ENCODE data around the gene FANCC.

FANCC gene

DNA sequence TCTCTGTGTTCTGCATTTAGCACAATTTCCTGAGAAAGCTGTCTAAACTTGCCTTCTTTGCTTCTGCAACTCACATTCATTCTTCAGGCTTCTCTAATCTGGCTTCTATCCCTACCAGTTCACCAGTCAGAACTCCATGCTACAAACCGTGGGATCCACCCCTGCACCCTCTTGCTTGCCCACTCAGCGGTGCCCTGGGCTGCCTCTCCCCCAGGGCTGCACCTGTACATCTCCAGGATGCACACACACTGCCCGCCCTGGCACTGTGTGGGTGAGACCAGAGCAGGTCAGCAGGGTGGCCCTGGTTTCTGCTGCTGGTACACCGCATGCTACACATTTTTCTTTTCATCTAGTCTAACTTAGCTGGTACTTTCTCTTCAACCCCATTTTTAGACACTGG lies 127.1 kb downstream of the FANCC start:
- DNase-seq (ENCODE audit: low read depth): no peak

DNA sequence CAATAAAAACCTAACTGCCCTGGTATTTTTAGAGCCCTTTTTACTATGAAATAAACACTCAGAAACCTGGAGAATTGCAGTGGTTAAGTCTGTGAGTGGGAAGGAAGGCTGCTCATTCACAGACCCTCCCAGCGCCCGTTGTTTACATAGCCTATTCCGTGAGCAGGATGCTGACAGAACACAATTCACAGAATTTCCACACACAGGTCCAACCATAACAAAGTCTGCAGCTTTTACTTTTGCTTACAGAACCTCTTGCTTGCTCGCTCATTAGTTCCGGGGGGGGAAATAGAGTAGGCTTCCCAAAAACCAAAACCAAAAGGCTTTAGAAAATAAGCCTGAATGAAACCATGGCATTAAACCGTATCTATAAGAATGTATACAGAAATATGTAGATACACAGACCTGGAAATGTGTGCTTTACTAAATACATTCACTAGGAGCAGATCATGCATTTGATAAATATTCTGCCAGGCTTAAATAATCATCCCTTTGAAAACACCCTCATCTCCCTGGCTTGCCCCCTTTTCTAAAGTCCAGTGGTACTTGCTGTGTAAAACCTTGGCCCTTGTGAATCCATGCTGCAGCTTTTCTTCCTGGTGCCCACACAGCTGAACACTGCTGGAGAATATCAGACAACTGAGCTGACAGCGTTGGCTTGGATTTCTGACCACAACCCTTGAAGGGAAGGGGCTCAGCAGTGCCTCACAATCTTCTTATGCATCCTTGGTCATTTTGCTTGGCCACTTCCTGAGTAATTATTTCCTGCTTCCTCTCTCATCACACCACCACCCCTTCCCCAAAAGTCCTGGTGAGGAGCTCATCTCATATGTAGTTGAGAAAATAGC lies 128.0 kb downstream of the FANCC start:
- DNase-seq (ENCODE audit: low read depth): peak; percentile 92

DNA sequence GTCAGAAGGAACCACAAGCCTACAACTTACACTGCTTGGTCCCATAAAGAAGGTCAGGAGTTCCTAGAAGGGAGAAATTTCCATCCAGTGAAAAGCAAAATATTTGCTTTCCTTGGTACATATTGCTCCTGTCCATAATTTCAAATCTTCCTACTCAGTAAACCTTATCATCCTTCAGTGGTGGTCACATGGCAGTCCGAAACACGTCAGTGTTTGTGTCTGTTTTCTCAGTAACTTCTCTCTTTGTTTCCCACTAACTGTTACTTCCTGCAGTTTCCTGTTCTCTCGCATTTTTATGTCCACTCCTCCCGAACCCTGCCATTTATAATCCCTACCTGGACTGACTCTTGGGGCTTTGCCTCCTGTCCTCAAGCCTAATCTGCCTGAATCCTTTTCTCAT lies 129.1 kb downstream of the FANCC start:
- no peak for DNase-seq (ENCODE audit: low read depth)

DNA sequence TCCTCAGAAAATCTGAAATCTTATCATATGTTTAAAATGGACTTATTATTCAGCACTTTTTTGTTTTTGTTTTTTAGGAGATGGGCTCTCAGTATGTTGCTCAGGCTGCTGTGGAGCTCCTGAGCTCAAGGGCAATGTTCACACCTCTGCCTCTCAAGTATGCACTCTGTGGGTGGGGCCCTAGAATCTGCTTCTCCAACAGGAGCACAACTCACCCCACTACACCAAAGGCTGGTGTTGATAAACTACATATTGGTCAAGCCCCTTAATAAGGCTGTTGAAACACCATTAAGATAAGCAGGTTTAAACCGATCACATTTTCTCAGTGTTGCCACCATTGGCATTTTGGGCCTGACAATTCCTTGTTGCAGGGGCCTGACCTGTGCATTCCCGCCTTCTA lies 131.6 kb downstream of the FANCC start:
- DNase-seq (ENCODE audit: low read depth): no peak

DNA sequence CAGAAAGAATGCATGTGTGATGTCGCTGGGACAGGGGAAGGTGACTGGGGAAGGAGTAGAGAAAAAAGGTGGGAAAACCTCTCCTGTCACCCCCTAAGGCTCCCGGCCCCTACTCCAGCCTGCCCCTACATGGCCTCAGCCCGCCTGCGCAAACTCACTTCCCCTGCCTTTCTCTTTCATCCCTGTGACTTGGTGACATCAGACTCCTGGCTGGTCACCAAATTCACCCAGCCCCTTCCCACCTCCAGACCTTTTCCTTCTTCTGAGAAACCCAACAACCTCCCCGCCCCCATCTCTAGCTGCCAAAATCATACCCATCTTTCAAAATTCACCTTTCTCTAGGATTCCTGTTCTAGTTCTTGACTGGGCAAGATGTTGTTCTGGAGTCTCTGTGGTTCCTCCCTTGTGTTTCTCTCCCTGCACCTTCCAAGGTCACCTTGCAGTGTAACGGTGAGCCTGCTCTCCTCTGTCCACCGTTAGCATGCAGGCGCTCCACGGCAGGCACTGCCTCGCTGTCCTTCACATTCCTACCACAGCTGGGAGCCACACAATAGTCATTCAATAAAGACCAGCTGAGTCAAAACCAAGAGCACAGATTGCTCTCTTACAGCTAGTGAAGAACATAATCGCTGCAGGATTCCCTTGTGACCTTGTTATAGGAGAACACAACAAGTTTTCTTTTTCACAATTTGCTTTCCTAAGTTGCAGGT lies 134.5 kb downstream of the FANCC start:
- DNase-seq (ENCODE audit: low read depth): no peak

DNA sequence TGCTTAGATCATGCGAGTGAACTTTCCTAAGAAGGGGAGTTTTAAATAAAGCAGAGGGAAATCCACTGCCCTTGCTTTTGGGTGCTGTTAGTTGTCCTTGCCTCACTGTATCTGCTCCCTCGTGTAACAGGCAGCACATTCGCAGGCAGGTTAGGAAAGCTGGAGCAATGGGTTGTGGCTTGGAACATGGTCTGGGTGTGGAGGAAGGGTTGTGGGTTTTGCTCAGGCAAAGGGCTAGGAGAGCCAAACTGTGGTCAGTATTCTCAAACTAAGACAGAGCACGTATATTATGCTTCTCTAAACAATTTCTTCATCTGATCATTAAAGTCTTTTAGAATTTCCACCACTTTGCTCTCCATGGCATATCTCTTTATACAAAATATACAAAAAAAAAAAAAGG lies 135.7 kb downstream of the FANCC start:
- DNase-seq (ENCODE audit: low read depth): no peak

DNA sequence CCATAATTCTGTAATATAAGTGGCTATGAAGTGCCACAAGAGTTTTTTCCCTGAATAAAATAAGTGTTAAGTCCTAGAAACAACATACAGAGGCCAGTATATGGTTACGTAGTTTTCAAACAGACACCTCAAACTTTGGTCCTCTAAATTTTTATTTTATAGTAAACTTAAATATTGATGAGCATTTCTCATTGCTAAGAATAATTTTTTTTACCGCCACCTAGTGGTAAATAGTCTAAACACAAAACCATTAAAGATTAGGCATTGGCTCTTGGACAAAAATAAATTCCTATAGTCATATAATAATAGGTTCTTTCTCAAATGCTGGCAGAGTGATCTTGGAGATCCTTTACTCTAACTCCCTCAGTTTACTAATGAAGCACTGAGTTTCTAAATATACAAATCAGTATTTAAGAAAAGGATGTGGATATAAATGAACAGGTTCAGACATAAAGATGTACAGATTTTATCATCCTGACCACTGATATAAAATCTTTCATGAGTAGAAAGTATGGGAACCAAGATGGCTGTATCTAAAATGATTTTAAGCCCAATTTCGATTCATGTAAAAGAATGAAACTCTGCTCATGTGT lies 136.2 kb downstream of the FANCC start:
- no peak for DNase-seq (ENCODE audit: low read depth)

DNA sequence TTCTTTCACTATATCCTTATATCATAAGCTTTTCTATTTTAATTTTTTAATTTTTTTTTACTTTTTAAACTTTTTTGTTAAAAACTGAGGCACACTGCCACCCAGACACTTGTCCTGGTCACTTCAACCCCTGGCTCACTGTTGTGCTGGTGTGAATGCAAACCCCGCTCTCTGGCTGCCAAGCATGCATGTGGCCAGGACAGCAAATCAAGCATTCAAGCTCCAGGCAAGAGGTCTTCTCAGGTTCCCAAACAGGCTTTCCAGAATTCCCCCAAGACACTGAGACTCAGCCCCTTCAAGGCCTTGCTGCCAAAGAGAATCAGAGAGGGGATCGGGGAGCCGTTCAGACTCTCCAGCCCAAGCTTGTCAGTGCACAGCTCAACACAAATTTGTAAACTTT lies 139.9 kb downstream of the FANCC start:
- no peak for DNase-seq (ENCODE audit: low read depth)

DNA sequence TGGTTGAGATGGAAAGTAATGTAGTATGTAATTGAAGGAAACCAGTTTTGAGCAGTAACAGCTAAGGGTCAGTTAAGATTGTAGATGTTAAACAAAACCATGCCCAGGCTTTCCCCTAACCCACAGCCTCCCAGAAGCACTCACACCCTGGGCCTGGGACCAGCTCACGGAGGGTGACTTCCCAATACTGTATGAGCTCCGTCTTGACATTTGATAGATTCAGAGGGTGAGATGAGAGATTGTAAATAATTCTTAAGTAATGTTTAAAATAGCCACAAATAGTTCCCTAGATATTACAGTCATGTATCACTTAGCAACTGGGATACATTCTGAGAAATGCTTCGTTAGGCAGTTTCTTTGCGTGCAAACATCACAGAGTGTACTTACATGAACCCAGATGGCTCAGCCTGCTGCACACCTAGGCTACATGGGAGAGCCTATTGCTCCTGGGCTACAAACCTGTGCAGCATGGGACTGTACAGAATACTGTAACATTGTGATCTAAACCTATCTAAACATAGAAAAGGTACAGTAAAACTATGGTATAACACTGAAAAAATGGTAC lies 140.7 kb downstream of the FANCC start:
- no peak for DNase-seq (ENCODE audit: low read depth)

DNA sequence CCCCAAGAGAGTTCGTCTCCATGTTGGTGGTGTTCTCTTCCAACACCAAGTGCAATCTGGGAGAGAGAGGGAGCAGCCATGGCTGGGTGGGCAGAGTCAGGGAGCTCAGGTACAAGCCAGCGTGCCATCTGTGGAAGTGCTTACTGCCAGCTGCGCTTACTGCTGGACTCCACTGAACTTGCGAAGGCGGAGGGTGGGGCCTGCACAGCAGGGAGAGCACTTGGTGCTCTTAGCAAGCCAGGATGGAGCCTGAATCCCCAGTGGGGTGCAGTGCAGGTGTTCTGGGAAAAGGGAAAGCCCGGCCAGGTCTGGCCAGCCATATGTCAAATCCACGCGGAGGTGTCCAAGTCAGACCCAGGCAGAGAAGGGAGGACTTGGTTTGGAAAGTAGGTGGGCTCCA lies 142.0 kb downstream of the FANCC start:
- DNase-seq (ENCODE audit: low read depth): no peak

DNA sequence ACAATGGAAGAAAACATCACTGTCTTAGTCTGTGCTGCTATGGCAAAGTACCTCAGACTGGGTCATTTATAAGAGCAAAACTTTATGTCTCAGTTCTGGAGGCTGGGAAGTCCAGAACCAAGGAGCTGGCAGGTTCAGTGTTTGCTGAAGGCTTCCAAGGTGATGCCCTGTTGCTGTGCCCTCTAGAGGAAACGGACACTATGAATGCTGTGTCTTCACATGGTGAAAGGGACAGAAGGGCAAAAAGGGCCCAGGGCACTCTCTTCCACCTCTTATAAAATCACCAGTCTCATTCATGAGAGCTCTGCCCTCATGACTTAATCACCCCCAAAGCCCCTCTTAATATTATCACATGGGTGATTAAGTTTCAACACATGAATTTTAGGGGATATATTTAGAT lies 143.5 kb downstream of the FANCC start:
- no peak for DNase-seq (ENCODE audit: low read depth)

DNA sequence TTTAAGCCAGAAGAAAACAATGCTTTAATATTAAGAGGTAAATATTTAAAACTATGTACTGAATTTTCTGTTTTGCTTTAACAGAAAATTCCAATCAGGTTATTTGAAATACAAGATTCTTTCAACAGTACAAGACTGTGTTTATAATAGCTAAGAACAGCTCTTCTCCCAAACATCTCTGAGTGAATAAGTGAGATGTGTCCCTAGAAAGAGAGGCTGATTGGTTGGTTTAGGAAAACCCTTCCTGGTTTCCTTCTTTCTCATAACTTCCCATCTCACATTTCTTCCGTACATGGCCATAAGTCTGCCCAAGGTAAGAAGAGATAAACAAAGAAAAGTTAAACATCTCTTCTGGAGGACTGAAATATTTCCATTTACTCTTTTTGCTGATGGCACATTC lies 145.9 kb downstream of the FANCC start:
- no peak for DNase-seq (ENCODE audit: low read depth)

DNA sequence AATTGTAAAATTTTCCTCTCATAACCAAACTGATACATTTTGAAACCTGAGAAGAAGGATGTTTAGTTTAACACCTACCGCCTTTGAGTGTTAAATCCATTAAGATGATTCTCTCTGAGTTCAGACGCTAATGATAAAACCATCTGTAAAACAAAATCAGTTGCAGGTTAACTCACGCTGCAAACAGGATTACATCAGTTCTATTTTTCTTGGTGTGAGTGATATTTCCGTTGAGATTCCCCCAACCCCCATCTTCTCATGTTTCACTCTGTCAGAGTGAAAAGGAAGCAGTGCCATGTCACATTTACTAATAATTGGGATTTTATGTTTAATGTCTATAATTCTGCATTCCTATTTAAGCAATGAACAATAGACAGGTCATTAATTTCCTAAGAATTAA lies 146.5 kb downstream of the FANCC start:
- no peak for DNase-seq (ENCODE audit: low read depth)

DNA sequence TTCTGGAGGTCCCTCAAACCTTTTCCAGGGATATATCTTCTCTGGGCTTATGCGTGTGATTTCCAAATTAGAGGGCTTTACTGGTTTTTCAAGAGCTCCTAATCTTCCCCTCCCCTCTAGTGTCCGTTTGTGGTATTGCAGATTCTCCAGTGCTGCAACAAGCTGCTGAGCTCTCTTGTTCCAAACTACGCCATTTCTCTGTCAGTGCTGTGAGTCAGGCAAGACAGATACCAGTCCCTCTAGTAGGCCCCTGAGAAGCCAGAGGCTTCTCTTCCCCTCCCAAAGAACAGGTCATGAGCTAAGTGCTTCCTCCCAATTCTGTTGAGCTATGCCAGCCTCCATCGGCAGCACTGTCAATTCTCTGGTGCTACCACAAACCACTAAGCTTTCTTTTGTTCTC lies 149.5 kb downstream of the FANCC start:
- peak; percentile 82 for DNase-seq (ENCODE audit: low read depth)

DNA sequence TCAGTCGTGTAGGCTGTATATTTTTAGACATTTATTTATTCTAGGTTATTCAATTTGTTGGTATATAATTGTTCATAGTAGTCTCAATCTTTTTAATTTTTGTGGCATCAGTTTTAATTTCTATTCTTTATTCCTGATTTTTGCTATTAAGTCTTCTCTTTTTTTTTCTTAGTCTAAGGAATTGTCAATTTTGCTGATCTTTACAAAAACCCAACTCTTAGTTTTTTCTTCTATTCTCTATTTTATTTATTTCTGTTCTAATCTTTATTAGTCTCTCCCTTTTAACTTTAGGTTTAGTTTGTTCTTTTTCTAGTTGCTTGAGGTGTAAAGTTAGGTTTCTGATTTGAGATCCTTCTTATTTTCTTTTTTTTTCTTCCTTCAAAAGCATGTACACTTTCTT lies 152.5 kb downstream of the FANCC start:
- DNase-seq (ENCODE audit: low read depth): no peak

DNA sequence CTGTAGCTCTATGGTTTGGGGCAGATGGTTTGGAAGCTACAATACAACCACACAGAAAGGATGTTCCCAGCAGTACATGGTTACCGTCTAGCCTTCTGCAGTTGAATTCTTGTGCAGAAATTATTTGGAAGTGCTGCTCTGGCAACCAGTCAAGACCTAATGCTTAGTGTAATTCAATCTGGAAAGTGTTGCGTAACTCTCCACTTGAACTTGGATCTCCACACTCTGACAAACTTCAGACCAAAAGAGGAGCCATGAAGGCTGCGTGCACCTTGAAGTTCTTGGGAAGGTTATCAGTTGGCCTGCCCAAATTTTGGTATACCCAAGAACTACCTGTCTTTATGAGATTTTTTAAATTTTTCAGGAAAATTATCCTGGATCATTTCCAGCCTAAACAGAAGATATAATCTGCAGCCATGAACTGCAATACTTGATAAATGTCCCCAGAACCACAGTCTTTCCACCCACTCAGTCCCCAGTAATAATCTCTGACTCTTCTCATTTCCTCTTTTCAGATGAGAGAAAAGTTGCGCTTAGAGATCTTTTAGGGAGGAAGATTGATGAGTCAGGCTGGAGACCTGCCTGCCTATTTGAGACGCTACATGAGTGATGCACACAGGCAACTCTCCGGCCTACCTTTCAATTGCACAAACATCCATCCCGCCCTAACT lies 159.9 kb downstream of the FANCC start:
- DNase-seq (ENCODE audit: low read depth): peak; percentile 70

DNA sequence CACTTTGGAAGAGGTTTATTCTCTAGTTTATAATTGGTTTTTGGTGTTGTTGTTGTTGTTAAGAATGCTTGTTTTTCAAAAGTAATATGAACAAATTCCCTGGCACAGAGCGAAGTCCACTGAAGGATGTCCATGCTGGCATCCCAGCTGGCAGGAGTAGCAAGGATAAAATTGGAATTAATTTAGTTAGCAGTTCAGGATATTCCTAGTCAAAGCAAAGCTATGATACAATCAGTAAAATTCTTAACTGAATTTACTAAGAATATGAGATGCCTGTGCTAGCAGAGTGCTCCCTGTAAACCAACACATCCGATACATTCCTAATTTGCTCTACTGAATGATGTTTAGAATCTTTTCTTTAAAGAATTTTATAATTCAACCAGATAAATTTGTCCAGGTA lies 161.4 kb downstream of the FANCC start:
- DNase-seq (ENCODE audit: low read depth): no peak

DNA sequence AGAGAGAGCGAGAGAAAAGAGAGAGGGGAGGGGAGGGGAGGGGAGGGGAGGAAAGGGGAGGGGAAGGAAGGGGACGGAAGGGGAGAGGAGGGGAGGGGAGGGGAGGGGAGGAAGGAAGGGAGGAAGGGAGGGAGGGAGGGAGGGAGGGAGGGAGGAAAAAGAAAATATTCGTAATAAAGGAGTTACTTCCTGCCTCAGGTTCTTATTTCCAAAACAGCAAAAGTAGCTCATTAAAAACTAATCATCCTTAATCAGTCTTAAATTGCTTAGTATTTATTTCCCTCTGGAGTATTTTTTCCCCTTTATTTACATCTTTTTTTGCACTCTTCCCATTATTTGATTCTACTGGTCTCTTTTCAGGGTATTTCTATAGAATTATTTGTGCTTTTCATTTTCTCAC lies 162.3 kb downstream of the FANCC start:
- no peak for DNase-seq (ENCODE audit: low read depth)

DNA sequence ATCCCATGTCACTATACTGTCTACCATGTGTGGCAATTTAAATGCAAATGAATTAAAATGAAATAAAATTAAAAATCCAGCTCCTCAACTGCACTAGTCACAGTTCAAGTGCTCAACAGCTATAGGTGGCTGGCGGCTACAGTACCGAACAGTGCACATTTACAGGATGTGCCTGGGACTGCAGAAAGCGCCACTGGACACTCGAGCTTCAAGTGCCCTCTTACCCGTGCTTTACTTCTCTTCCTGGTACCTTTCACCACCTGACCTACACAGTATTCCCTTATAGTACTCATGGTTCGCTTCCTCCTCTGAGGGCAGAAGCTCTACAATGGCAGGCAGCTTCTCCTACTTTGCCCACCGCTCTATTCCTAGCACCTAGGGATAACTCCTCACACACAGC lies 166.6 kb downstream of the FANCC start:
- DNase-seq (ENCODE audit: low read depth): no peak

DNA sequence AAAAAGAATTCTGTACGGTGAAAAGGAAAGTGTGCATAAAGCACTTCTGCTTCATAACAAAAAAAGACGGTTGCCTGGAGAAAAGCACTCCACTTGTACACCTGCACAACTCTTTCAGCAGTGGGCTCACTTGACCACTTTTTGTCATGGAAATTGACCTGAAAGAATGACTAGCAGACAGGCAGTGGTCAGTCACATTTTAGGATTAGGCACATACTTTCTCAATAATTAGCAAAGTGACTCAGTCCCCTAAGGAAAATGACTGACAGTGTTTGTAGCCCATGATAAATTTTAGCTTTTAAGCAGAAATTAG lies 169.3 kb downstream of the FANCC start:
- no peak for DNase-seq (ENCODE audit: low read depth)

DNA sequence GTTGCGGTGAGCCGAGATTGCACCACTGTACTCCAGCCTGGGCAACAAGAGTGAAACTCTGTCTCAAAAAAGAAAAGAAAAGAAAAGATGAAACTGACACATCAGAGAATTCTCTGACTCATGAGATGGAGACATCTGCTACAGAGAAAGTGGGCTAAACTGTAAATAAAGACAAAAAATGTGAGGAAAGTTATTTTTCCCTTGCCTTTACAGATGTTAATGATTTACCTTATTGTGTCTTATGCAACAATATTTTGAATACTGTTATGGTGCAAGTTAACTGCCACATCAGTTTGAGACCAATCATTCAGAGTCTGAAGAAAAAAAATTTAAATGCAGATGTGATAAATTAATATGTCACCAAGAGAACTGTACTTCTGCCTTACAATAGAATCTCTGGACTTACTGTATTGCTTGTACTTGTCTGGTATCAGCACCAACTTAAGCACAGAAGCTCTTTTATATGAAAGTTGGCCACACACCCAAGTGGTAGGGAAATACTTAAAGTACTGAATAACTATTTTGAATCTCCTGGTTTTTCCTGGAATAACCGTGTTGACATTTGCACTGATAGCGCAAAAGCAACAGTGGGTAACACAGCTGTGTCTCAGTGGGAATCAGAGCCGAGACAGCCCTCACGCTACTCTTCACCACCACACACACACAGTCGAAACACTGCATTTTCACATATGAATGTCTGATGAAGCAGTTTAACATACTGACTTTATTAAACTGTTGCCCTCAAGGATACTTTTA lies 169.9 kb downstream of the FANCC start:
- peak; percentile 13 for DNase-seq (ENCODE audit: low read depth)

Measured in stromal cell of bone marrow (primary cell).